Duodenal mucosa (tissue), 2 donors: Measurements from ENCODE around the gene ADAMTSL4.
A peak's percentile ranks its signal among the peaks of the same experiment; 100 is the strongest.

Source experiments
- H3K27ac ChIP-seq: one replicate; pipeline ENCODE4 v1.7.0; 2013; ENCODE audit warnings: low read depth, low read length
- H3K27me3 ChIP-seq, 2 donors: one replicate each; pipeline ENCODE4 v1.7.0; 2013; ENCODE audit warnings: low read length in 2 of 2, control low read depth in 1 of 2; ENCODE audit not compliant: insufficient read depth in 2 of 2, control insufficient read depth in 1 of 2
- H3K36me3 ChIP-seq, 2 donors: one replicate each; pipeline ENCODE4 v1.7.0; 2013; ENCODE audit warnings: low read length in 2 of 2, control low read depth in 1 of 2; ENCODE audit not compliant: insufficient read depth in 2 of 2, control insufficient read depth in 1 of 2
- H3K4me1 ChIP-seq, 2 donors: one replicate each; pipeline ENCODE4 v1.7.0; 2013; ENCODE audit warnings: low read length in 2 of 2, control low read depth in 1 of 2; ENCODE audit not compliant: insufficient read depth in 2 of 2, control insufficient read depth in 1 of 2
- H3K4me3 ChIP-seq, 2 donors: one replicate each; pipeline ENCODE4 v1.7.0; 2013; ENCODE audit warnings: low read length in 2 of 2, low read depth in 1 of 2
- H3K9ac ChIP-seq, 2 donors: one replicate each; pipeline ENCODE4 v1.7.0; 2013; ENCODE audit warnings: low read length in 2 of 2, low read depth in 1 of 2
- H3K9me3 ChIP-seq, 2 donors: one replicate each; pipeline ENCODE4 v1.7.0; 2013; ENCODE audit warnings: low read length in 2 of 2, control low read depth in 1 of 2; ENCODE audit not compliant: control insufficient read depth in 1 of 2

ADAMTSL4 gene

GRCh38 chr1:150548324-150548631, 930 bp upstream of the ADAMTSL4 start:
- H3K4me1 ChIP-seq: peaks cover 13 to 19% of the 10 kb centered on the region in 2 donors
- no peaks in the 10 kb centered on the region for H3K36me3 ChIP-seq
- H3K27ac ChIP-seq: no peak overlapping the region
- peak overlapping the region in 1 of 2 donors; percentile 48 for H3K9ac ChIP-seq
- H3K9me3 ChIP-seq: no peaks in the 10 kb centered on the region
- H3K4me3 ChIP-seq: peak overlapping the region; percentile 53 to 68
- peaks cover 3 to 6% of the 10 kb centered on the region in 2 donors for H3K27me3 ChIP-seq

DNA sequence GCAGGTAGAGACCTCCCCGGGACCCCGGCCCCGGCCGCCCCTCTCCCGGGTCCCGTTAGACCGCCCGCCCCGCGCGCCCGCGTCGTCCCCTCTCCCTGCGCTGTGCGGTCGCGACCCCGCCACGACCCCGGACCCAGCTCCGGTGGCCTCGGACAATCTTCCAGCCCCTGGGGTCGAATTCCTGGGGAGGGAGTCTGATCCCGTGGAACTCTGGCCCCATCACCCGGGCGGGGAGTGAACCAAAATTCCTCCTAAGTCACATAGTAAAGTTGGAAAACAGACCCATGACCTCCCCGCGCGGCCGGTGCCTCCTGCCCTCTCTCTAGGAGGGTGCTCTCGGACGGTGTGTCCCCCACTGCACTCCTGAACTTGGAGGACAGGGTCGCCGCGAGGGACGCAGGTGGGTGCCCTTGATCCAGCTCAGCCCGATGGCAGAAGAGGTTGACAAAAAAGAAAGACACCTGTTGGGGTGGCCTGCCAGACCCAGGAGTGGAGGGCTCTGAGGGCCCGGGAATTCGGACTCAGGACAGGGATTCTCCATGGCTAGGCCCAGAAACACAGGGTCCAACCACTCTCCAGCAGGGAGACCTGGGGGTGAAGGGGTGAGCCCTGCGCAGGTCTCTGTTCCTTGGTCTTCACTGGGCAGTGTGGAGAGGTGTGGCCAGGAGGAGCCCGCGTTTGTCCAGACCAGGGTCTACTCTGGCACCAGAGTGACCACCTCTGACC, 451 bp downstream of the ADAMTSL4 start:
- Histone ChIP-seq H3K27me3 (peaks cover 3 to 6% of the 10 kb centered on the region in 2 donors), H3K9ac (peak overlapping the region; percentile 43 to 56), H3K4me3 (peak overlapping the region; percentile 36 to 40), H3K9me3 (no peaks in the 10 kb centered on the region), H3K27ac (peak overlapping the region; percentile 62), H3K4me1 (peaks cover 13 to 19% of the 10 kb centered on the region in 2 donors), H3K36me3 (no peaks in the 10 kb centered on the region)

GRCh38 chr1:150550222-150551050, 1.2 kb downstream of the ADAMTSL4 start:
- Histone ChIP-seq H3K27me3 (peaks cover 3 to 6% of the 10 kb centered on the region in 2 donors), H3K4me1 (peaks cover 13 to 19% of the 10 kb centered on the region in 2 donors), H3K4me3 (no peak overlapping the region), H3K9ac (peak overlapping the region in 1 of 2 donors; percentile 56), H3K27ac (no peak overlapping the region), H3K36me3 (peaks cover 0 to 2% of the 10 kb centered on the region in 2 donors), H3K9me3 (no peaks in the 10 kb centered on the region)

- Histone ChIP-seq H3K9me3 (no peaks in the 10 kb centered on the region), H3K4me1 (peaks cover 13 to 19% of the 10 kb centered on the region in 2 donors), H3K9ac (no peak overlapping the region), H3K36me3 (peaks cover 0 to 6% of the 10 kb centered on the region in 2 donors), H3K27ac (no peak overlapping the region), H3K4me3 (no peak overlapping the region), H3K27me3 (peaks cover 3 to 6% of the 10 kb centered on the region in 2 donors)
These were observed 2.0 kb downstream of the ADAMTSL4 start for GRCh38 chr1:150551051-150551783.

GRCh38 chr1:150551784-150552127, 2.5 kb downstream of the ADAMTSL4 start:
- Histone ChIP-seq H3K27me3 (peaks cover 3 to 6% of the 10 kb centered on the region in 2 donors), H3K9me3 (no peaks in the 10 kb centered on the region), H3K36me3 (peaks cover 0 to 6% of the 10 kb centered on the region in 2 donors), H3K4me1 (peaks cover 13 to 19% of the 10 kb centered on the region in 2 donors), H3K27ac (peak overlapping the region; percentile 42), H3K9ac (no peak overlapping the region), H3K4me3 (no peak overlapping the region)

GRCh38 chr1:150552128-150552910, 3.1 kb downstream of the ADAMTSL4 start:
- Histone ChIP-seq H3K9ac (no peak overlapping the region), H3K27me3 (peaks cover 3 to 6% of the 10 kb centered on the region in 2 donors), H3K4me1 (peaks cover 13 to 19% of the 10 kb centered on the region in 2 donors), H3K9me3 (no peaks in the 10 kb centered on the region), H3K36me3 (peaks cover 0 to 6% of the 10 kb centered on the region in 2 donors), H3K27ac (peak overlapping the region; percentile 42), H3K4me3 (no peak overlapping the region)

- H3K27ac ChIP-seq: no peak overlapping the region
- peaks cover 13 to 19% of the 10 kb centered on the region in 2 donors for H3K4me1 ChIP-seq
- H3K9ac ChIP-seq: no peak overlapping the region
- H3K27me3 ChIP-seq: peaks cover 3 to 6% of the 10 kb centered on the region in 2 donors
- no peak overlapping the region for H3K4me3 ChIP-seq
- H3K9me3 ChIP-seq: no peaks in the 10 kb centered on the region
- peaks cover 0 to 6% of the 10 kb centered on the region in 2 donors for H3K36me3 ChIP-seq
These were observed 3.7 kb downstream of the ADAMTSL4 start for GRCh38 chr1:150552911-150553289.

- Histone ChIP-seq H3K4me3 (no peak overlapping the region), H3K9me3 (no peaks in the 10 kb centered on the region), H3K4me1 (peaks cover 13 to 17% of the 10 kb centered on the region in 2 donors), H3K9ac (no peak overlapping the region), H3K27me3 (peaks cover 3 to 6% of the 10 kb centered on the region in 2 donors), H3K27ac (no peak overlapping the region), H3K36me3 (peaks cover 0 to 6% of the 10 kb centered on the region in 2 donors)
These were observed 4.3 kb downstream of the ADAMTSL4 start for GRCh38 chr1:150553392-150554085.

GRCh38 chr1:150554086-150554452, 4.9 kb downstream of the ADAMTSL4 start:
- Histone ChIP-seq H3K4me3 (no peak overlapping the region), H3K36me3 (peaks cover 0 to 6% of the 10 kb centered on the region in 2 donors), H3K27me3 (peaks cover 3 to 6% of the 10 kb centered on the region in 2 donors), H3K9ac (no peak overlapping the region), H3K27ac (no peak overlapping the region), H3K4me1 (peaks cover 13 to 20% of the 10 kb centered on the region in 2 donors), H3K9me3 (no peaks in the 10 kb centered on the region)
